ENCODE results near the gene SPDYE3.
A peak's percentile ranks its signal among the peaks of the same experiment; 100 is the strongest.
"Not testable (repeated sequence)": the region's sequence is repeated elsewhere in the genome, so short reads cannot be mapped to it uniquely, and the experiment has no call there.

SPDYE3 gene

DNA sequence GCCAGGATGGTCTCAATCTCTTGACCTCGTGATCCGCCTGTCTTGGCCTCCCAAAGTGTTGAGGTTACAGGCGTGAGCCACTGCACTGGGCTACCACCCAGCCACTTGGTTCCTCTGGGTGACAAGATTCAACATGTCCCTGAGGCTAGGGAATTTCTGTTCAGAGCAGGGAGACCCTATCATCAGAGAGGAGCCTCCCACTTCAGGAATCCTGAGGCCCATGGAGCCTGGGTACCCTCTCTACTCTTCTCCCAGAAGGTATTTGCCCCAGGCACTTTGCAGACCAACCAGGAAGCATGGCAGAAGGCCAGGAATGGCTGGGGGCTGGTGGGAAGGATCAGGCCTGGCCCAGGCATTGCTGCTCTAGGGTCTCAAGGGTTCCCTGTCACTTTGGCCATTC, 19.2 kb upstream of the SPDYE3 start:
- DNase-seq (ENCODE audit: low read depth in 2 of 2) = not testable (repeated sequence)

- DNase-seq (ENCODE audit: low read depth in 2 of 2) = not testable (repeated sequence)
Measured at GRCh38 chr7:100292162-100292561, 15.3 kb upstream of the SPDYE3 start.

- DNase-seq (ENCODE audit: low read depth in 2 of 2) = not testable (repeated sequence)
Measured at GRCh38 chr7:100295269-100295668, 12.2 kb upstream of the SPDYE3 start.

GRCh38 chr7:100297852-100298631, 9.5 kb upstream of the SPDYE3 start:
- not testable (repeated sequence) for DNase-seq (ENCODE audit: low read depth in 2 of 2)

DNA sequence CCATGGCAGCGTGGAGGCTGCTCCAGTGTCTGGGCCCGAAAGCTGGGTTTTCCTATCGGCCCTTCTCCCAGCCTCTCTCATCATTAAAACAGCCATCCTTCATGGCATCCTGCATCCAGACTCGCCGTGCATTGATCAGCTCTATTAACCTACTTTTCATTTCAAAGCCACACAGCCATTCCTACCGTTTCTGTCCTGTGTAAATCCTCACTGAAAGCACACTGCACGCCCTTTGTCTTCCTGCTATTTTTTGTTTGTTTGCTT, 8.9 kb upstream of the SPDYE3 start:
- not testable (repeated sequence) for DNase-seq (ENCODE audit: low read depth in 2 of 2)

GRCh38 chr7:100304526-100304925, 3.0 kb upstream of the SPDYE3 start:
- not testable (repeated sequence) for DNase-seq (ENCODE audit: low read depth in 2 of 2)

- DNase-seq (ENCODE audit: low read depth in 2 of 2) = not testable (repeated sequence)
Measured at GRCh38 chr7:100318329-100318728, 10.8 kb downstream of the SPDYE3 start.

- not testable (repeated sequence) for DNase-seq (ENCODE audit: low read depth in 2 of 2)
Measured at GRCh38 chr7:100321648-100322047, 14.1 kb downstream of the SPDYE3 start.

DNA sequence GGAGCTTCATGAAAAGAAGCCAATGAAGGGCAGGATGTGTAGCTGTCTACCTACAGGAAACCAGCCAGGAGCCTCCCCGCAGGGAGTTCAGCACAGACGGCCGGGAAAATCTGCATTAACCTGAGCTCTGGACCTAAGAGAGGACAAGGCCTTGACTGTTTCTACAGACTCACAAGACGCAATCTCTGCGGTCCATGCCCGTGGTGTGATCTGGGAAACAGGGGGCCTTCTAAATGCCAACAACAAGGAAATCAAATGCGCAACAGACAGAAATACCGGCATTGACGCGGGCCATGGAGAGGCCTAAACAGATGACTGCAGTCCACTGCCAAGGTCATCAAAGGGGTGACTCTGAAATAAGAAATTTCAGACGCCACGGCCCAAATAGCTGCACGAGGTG, 16.7 kb downstream of the SPDYE3 start:
- not testable (repeated sequence) for DNase-seq (ENCODE audit: low read depth in 2 of 2)

DNA sequence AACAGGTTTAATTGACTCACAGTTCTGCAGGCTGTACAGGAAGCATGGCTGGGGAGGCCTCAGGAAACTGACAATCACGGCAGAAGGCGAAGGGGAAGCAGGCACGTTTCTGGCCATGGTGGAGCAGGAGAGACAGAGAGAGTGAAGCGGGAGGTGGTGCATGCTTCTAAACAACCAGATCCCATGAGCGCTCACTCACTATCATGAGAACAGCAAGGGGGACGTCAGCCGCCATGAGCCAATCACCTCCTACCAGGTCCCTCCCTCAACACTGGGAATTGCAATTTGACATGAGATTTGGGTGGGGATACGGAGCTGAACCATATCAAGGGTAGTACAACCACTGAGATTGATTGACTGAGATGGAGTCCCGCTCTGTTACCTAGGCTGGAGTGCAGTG, 18.2 kb downstream of the SPDYE3 start:
- DNase-seq (ENCODE audit: low read depth in 2 of 2) = not testable (repeated sequence)

GRCh38 chr7:100326914-100327313, 19.4 kb downstream of the SPDYE3 start:
- not testable (repeated sequence) for DNase-seq (ENCODE audit: low read depth in 2 of 2)

GRCh38 chr7:100335566-100336466, 28.3 kb downstream of the SPDYE3 start:
- peak; percentile 75 to 76 for DNase-seq (ENCODE audit: low read depth in 2 of 2)

DNA sequence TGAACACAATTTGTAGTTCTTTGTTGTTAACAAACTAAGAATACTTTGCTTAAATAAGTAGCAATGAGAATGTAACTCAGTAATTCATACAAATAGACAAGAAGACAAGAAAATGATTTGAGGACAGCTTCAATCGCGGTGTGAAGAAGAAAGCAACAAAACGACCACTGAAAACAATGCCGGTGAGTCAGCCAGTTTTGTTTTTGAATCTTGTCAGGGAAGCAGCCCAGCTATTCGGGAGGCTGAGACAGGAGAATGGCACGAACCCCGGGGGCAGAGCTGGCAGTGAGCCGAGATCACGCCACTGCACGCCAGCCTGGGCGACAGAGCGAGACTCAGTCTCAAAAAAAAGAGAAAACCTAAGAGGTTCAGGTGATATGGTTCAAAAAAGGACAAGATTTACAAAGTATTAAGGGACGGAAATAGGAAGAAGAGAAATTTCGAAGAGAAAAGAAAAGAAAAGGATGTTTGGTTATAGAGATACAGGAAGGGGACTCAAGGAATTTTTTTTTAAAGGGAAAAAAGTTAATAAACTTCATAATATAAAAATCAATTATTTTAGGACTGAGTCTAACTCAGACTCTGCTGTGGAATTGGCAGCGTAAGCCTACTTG, 30.7 kb downstream of the SPDYE3 start:
- not testable (repeated sequence) for DNase-seq (ENCODE audit: low read depth in 2 of 2)

DNA sequence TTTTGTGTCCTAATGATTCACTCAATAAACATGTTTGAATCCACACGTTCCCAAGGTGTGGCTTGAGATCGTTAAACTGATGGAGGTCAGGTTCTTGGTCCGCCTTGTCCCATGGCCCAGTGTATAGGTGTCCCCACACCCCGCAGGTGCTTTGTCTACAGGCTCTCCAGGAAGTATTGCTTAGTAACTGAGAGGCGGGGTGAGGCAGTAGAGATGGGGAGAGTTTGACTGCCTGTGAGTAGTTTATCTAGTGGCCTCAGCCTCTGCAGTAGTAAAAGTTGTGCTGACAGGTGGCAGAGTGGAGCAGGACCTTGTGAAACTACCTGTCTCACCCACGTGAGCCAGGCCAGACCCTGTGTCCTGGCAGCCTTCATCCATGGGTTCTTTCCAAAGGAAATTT, 33.8 kb downstream of the SPDYE3 start:
- not testable (repeated sequence) for DNase-seq (ENCODE audit: low read depth in 2 of 2)

- DNase-seq (ENCODE audit: low read depth in 2 of 2) = no peak
Measured at GRCh38 chr7:100342765-100343164, 35.3 kb downstream of the SPDYE3 start.

- DNase-seq (ENCODE audit: low read depth in 2 of 2) = not testable (repeated sequence)
Measured at GRCh38 chr7:100344124-100344559, 36.6 kb downstream of the SPDYE3 start.

- DNase-seq (ENCODE audit: low read depth in 2 of 2) = not testable (repeated sequence)
Measured at GRCh38 chr7:100344560-100345287, 37.2 kb downstream of the SPDYE3 start.

DNA sequence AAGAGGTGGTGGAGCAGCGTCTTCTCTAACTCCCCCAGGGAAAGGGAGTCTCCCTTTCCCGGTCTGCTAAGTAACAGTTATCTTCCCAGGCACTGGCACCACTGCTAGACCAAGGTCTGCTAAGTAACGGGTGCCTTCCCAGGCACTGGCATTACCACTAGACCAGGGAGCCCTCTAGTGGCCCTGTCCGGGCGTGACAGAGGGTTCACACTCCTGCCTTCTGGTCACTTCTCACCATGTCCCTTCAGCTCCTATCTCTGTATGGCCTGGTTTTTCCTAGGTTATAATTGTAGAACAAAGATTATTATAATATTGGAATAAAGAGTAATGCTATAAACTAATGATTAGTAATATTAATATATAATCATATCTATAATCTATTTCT, 37.8 kb downstream of the SPDYE3 start:
- DNase-seq (ENCODE audit: low read depth in 2 of 2) = peak; percentile 10 to 20

DNA sequence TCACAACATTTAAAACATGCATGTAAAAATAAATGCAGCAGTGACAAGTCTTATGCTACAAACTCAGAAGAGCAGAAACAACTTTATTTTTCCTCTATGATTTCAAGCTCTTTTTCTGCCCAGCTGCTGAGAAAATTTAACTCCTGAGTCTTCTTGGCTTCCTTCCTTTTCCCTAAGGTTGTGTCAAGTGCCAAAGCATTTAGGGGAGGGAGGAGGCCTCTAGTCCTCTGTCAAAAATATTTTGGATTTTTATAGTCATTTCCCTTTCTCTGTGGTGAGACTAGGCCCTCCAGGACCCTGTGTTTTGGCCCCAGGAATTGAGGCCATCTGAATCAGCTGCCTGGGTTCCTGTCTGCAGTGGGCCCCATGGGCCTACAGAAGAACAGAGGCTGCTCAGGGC, 39.4 kb downstream of the SPDYE3 start:
- no peak for DNase-seq (ENCODE audit: low read depth in 2 of 2)

- DNase-seq (ENCODE audit: low read depth in 2 of 2) = no peak
Measured at GRCh38 chr7:100348805-100349204, 41.3 kb downstream of the SPDYE3 start.

DNA sequence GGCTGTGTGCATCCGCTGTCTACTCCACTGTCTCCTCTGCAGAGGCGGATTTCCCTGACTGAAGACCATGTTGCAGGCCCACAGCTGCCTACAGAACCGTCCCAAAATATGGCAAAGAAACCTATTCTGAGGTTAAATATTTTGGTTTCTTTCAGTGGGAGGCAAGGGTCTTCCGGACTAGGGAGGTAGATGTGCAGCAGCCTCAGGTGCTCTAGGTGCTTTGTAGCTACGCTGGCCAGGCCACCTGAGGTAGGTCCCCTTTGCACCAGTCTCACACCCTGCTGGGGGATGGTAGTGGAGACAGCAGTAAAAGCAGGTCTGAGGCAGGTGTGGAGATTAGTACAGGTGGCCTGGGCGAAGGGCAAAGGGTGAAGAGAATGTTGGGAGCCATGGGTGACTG, 42.3 kb downstream of the SPDYE3 start:
- DNase-seq (ENCODE audit: low read depth in 2 of 2) = no peak

DNA sequence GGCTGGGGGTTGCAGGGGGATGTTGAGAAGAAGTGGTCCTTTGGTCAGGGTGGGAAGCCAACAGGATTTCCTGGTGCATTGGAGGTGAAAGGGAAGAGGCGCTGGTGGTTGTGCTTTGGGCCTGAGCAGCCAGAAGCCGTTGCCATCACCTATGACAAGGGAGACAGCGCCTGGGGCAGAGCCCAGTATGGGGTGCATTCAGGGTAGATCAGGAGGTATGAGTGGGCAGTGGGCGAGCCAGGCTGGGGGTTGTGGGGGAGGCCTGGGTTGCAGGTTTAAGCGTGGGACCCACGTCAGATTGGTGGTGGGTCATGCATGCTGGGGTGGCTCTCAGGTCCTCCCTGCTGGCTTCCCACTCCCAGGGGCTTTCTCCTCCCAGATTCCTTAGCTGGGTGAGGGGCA, 44.2 kb downstream of the SPDYE3 start:
- DNase-seq (ENCODE audit: low read depth in 2 of 2) = no peak
